Measurements from ENCODE around the gene ZNF451.
"Not testable (repeated sequence)": the region's sequence is repeated elsewhere in the genome, so short reads cannot be mapped to it uniquely, and the experiment has no call there.

The ZNF451 gene

GRCh38 chr6:57090458-57091067 lies 575 bp downstream of the ZNF451 start:
- DNase-seq (ENCODE audit: low spot score): not testable (repeated sequence)

DNA sequence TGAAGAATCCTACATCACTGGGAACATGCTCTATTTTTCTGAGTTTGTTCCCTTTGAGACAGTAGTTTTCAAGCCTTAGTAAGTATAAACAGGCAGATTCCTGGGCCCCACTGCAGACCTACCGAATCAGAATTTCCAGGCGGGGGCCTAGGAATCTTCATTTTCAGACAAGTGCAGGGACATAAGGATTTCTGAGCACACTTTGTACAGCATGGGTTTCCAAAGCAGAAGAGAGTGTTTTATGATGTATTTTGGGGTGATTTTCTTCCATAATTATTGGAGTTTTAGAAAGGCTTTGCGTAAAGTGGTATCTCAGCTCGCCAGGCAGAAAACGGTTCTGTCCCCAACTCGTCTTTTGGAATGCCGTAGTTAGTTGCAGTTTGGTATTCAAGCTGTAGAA lies 1.4 kb downstream of the ZNF451 start:
- DNase-seq (ENCODE audit: low spot score): not testable (repeated sequence)

DNA sequence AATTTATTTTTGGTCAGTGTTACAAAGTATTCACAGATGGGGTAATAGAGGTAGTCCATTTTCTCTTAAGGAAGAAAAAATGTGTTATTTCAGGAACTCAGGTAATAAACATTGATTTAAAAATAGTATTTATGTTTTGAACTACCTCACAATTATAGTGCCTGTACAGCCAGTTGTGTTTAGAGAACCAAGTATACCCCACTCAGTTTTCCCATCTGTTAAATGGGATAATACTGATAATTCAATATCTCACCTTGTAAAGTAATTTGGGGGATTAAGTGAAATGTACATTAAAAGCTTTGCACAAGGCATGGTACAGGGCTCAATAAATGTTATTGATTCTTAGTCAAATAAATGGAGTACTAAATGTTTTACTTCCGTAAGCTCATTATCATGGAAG lies 4.7 kb downstream of the ZNF451 start:
- DNase-seq (ENCODE audit: low spot score): no peak

DNA sequence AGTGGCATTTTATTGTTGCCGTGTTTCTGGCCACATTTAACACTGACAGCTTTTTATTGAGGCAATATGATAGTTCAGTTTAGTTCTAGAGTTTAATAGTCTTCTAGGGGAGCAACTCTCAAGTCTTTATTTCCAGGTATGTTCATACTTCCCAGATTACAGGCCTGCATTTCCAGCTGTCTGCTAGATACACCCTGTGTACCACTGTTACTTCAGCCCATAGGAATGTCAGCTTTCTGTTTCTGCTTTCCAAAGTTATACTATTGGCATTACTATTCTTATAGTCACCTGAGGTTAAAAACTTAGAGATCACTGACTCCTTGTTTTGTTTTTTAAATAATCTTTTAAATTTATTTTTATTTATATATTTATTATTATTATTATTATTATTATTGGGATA lies 7.6 kb downstream of the ZNF451 start:
- no peak for DNase-seq (ENCODE audit: low spot score)

DNA sequence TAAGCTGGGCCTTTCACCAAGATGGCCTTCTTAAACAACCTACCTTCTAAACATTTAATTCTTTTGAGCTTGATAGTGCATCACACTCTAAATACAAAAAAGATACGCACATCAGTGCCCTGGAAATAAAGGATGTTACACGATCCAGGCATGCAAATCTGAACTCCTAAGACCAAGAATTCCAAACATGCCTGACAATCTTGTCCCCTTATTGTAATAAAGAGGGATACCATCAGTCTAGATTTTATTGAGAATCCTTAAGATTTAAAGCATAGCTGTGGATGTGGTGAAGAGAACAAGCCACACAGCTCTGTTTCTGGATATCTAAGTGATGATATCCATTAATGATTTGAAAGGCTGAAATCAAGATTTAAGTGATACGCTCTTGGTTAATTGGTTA lies 13.0 kb downstream of the ZNF451 start:
- no peak for DNase-seq (ENCODE audit: low spot score)

DNA sequence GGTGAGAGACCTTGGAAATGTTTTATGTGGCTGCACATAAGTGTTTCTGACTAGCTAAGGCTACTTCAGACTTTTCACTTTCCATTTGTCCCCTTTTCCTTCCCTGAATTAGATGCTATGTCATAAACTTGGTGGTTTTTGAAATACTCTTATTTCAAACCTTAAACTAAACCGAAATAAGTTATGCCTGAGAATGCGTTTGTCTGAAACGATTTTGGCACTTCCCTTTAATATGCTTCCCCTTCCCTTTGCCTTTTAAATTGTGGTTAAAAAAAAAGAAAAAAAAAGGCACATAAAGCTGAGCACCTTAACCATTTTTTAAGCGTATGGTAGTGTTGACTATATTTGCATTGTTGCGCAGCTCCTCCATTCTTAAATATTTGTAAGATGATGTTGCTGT lies 14.3 kb downstream of the ZNF451 start:
- DNase-seq (ENCODE audit: low spot score): no peak

DNA sequence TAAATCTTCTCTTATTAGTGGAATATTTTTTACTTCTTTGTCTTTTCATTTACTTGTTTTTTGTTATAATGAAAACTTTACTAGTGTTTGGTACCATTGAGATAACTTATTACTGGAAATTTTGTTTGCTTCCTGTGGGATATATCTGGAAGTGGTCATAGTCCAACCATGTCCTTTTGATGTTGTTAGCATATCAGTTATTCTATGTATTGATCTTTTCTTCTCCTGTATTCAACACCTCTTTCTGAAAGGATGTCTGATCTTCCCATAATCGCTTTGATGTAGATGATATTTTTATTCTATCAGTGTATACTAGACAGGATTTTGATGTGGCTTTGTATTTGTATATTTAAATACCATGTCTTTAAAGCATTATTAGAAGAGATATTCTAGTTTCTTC lies 17.0 kb downstream of the ZNF451 start:
- no peak for DNase-seq (ENCODE audit: low spot score)

DNA sequence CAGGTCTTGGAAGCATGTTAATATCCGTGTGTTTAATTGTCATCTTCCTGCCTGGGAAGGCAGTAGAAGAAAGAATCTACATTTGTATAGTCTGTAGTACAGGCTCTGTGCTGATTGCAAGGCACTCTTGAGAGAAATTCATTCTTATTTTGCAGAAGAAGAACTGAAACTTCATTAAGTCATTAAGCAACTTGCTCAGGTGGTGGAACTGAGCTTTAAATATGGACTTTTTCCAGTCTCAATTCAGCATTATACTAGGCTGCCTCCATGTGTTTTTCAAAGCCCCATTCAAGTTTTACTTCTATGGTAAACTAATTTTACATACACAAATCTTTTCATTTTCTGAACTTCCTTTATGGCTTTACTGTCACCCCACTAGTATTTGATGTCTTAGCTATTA lies 18.7 kb downstream of the ZNF451 start:
- DNase-seq (ENCODE audit: low spot score): no peak

DNA sequence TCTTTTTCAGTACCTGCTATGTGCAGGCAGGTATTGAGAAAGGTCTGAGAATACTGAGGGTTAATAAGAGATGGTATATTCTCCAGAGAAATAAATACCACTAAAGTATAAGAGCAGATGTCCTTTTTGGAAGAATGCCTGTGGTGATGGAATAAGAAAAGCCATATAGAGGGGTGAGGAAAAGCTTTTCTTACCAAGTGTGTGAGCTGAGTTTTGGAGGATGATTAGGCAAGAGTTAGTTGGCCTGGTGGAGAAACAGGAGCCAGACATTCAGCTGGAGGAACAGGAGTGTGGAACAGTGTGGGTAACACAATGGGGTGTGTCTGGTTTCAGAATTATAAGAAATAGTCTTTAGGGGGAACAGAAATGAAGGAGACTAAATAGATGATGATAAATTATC lies 19.9 kb downstream of the ZNF451 start:
- no peak for DNase-seq (ENCODE audit: low spot score)

DNA sequence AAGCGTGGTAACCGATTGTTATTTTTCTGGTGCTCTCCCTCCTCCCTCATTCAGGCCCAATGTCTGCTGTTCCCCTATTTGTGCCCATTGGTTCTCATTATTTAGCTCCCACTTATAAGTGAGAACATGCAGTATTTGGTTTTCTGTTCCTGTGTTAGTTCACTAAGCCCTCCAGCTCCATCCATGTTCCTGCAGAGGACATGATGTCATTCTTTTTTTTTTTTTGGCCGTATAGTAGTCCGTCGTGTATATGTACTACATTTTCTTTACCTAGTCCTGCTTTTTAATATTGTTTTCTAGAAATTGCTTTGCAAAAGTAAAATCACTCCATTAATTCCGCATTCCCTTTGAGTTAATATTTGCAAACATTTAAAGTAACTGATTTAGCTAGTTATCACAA lies 23.1 kb downstream of the ZNF451 start:
- DNase-seq (ENCODE audit: low spot score): no peak

DNA sequence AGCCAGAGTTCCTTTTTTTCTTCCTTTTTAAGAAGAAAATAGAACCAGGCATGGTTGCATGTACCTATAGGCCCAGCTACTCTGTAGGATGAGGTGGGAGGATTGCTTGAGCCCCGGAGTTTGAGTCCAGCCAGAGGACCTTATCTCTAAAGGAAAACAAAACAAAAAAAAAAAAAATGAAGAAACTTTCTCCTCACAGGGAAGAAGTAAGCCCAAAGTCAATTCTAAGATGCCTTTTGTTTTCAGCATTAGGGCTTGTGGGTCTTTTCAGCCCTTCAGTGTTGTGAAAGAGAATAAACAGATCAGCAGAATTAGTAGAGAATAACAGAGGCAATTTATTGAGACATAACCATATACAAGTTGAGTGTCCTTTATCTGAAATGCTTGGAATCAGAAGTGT lies 26.8 kb downstream of the ZNF451 start:
- DNase-seq (ENCODE audit: low spot score): no peak

- DNase-seq (ENCODE audit: low spot score): no peak
Observed at GRCh38 chr6:57117796-57118195, 27.8 kb downstream of the ZNF451 start.

GRCh38 chr6:57123111-57123510 lies 33.1 kb downstream of the ZNF451 start:
- no peak for DNase-seq (ENCODE audit: low spot score)

GRCh38 chr6:57127763-57128162 lies 37.8 kb downstream of the ZNF451 start:
- peak; percentile 23 for DNase-seq (ENCODE audit: low spot score)

DNA sequence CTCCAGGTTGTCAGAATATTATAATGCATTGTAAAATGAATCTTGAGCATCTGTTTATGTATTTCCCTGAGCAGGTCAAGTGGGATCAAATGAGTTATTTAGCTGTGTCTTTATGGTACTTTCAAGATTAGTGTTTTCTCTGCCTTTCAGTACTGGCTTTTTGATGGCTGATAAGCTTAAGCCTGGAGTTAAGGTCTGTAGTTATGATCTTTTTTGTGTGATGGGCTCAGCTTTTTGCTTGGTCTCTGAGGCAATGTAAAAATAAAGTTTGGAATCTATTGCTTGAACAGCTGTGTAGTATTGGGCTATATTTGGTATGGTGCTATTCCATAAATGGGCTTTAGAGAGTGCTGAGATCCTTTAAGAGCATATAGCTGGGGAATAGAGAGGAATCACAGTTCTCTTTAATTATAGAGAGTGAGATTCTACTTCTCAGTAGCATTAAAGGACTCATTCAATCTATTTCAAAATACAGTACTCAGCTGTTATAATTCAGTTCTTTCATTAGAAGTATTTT lies 40.7 kb downstream of the ZNF451 start:
- DNase-seq (ENCODE audit: low spot score): no peak

- DNase-seq (ENCODE audit: low spot score): no peak
Observed at GRCh38 chr6:57134954-57135353, 45.0 kb downstream of the ZNF451 start.

DNA sequence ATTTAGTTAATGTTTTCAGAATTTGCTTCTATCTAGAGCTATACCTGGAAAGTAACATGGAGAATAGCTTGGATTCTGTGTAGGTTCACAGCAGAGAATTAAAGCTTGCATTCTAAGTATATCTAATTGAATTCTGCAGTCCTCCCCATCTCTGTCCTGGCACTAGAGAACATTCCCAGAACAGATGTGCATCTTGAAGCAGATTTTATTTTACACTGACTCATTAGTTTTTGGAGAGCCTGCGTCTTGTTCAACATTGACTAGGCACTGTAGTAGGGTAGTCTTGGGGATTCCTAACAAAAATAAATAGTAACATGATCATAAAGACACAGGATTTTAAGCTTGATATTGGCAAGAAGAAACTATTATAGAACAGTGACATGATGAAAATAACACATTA lies 45.9 kb downstream of the ZNF451 start:
- DNase-seq (ENCODE audit: low spot score): no peak

DNA sequence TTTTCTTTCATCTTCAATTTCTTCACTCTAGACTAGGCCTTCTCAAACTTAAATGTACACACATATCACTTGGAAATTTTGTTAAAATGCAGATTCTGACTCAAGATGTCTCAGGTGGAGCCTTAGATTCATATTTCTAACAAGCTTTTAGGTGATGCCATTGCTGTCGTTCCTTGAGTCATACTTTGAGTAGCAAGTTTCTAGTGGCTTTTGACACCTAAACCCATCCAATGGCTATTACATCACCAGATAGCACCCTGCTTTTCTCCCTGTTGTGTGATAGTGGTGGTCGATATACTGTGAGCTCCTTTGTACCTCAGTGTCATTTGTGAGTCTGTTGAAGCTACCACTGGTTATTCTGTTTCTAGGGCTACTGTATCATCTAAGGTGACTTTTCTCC lies 47.4 kb downstream of the ZNF451 start:
- DNase-seq (ENCODE audit: low spot score): no peak

- DNase-seq (ENCODE audit: low spot score): no peak
Observed at GRCh38 chr6:57138026-57138425, 48.0 kb downstream of the ZNF451 start.

DNA sequence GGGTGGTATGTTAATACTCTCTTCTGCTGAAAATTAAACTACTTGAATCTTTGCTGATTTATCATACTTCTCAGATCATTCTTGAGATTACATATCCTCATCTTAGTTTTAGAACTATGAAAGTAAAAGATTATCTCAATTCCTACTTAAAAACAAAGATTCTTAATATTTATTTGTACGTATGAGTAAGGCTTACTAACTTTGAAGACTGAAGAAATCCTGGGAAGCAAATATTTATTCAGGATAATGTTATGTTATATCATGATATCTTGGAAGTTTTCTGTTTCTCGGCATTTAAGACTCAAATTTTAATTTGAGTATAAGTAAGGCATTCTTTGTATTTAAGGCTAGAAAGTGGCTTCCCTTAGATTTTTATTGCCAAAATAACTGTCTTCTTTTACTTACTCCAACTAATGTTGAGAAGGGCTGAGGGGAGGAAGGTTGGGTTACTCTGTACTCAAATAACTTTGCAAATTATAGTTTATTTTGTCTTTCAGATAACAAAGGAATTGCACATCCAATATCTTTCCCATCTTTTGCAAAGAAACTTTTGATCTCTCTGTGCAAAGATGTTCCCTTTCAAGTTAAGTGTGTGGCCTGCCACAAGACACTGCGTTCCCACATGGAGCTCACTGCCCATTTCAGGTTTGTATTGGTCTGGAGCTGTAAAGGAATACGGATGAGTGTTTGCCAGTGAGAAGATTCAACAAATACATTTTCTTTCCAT lies 51.6 kb downstream of the ZNF451 start:
- no peak for DNase-seq (ENCODE audit: low spot score)

GRCh38 chr6:57142178-57142525 lies 52.2 kb downstream of the ZNF451 start:
- no peak for DNase-seq (ENCODE audit: low spot score)

- DNase-seq (ENCODE audit: low spot score): no peak
Observed at GRCh38 chr6:57143690-57144089, 53.7 kb downstream of the ZNF451 start.

DNA sequence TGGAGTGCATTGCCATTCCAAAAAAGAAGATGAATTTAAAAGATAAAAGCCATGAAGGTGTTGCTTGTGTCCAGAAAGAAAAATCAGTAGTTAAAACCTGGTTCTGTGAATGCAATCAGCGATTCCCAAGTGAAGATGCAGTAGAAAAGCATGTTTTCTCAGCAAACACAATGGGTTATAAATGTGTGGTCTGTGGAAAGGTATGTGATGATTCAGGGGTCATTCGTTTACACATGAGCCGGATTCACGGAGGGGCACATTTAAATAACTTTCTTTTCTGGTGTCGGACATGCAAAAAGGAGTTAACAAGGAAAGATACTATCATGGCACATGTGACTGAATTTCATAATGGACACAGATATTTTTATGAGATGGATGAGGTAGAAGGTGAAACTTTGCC lies 57.4 kb downstream of the ZNF451 start:
- no peak for DNase-seq (ENCODE audit: low spot score)

All from globus pallidus (tissue), 1 donor.